EH (cell line): Measurements from ENCODE around the gene NXPH2.
"Not testable (repeated sequence)": the region's sequence is repeated elsewhere in the genome, so short reads cannot be mapped to it uniquely, and the experiment has no call there.

ENCODE experiments used
- DNase-seq: peaks from one replicate; pipeline ENCODE4 v3.0.0-alpha.2; 2015; ENCODE audit warnings: low read depth

The NXPH2 gene

DNA sequence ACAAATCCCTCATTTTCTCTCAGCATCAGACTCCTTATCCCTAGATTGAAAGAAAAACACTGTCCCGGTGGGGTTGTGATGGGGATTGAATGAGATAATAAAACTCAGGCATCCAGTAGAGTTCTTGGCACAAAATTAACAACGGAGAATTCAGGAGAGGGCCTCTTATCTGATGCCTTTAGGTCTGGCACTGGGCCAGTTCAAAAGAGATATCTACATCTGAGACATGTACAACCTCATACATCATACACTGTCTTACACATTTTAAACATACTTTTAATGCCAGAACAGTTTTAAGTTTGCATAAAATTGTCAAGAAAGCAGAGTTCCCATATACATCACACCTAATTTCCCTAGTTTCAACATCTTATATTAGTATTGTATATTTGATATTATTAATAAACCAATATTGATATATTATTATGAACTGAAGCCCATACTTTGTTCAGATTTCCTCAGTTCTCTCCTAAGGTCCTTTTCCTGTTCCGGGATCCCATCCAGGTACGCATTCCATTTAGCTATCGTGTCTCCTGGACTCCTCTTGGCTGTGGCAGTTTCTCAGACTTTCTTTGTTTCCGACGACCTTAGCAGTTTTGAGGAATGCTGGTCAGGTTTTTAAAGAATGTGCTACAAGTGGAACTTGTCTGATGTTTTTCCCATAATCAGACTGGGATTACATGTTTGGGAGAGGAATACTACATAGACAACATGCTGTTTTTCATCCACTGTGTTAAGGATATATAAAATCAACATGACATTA is 27.8 kb downstream of the NXPH2 start:
- DNase-seq: no peak

- DNase-seq: no peak
Measured at GRCh38 chr2:138744713-138745112, 35.5 kb downstream of the NXPH2 start.

DNA sequence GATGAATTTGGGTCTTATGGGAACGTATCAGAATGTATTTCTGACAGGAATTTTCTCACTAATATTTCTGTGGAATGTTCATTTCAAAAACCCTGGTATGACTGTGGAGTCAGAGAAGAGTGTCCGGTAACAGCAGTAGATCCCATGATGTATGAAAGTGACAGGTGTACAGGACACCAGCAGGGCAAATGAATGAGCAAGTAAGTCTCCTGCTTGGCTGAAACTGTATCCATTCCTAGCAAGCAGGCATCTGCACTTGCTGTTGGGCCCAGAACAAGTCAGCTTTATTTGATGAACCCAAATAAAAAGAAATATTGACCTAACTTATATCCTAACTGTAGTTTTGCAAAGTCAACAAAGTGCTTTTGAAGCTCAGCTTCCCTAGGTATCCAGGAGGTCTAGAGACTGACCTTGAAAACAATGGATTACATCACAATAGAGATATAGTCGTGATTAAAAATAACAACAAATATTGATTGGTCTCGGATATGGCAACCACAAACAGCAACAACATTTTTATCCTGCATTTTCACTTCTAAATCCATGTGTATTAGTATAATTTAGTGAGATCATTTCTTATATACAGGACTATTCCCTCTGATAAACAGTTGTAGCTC is 37.6 kb downstream of the NXPH2 start:
- DNase-seq: no peak

DNA sequence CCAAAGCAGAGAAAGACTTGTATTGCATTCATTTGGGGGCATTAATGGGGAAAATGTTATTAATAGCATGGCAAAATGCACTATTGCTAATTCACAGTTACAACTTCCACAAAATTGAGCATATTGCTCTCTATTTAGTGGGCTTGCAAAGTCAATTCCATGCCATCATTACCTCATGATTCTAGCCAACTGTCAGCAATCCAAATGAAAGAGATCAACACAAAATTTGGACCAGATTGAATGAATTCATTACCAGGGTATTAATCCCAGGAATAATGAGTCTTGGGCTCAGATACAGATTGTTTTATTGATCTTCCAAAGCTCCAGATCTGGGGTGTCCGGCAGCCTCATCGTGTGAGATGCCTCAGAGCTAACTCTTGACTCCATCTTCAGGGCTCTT is 38.3 kb downstream of the NXPH2 start:
- DNase-seq: no peak

DNA sequence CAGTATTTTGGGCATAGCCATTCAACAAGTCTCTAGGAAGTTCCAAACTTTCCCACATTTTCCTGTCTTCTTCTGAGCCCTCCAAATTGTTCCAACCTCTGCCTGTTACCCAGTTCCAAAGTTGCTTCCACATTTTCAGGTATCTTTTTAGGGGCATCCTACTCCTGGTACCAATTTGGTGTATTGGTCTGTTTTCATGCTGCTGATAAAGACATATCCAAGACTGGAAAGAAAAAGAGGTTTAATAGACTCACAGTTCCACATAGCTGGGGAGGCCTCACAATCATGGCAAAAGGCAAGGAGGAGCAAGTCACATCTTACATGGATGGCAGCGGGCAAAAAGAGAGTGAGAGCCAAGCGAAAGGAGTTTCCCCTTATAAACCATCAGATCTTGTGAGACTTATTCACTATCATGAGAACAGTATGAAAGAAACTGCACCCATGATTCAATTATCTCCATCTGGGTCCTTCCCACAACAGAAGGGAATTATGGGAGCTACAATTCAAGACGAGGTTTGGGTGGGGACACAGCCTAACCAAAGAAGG is 43.1 kb downstream of the NXPH2 start:
- DNase-seq: not testable (repeated sequence)

GRCh38 chr2:138732651-138733050 is 47.5 kb downstream of the NXPH2 start:
- no peak for DNase-seq

DNA sequence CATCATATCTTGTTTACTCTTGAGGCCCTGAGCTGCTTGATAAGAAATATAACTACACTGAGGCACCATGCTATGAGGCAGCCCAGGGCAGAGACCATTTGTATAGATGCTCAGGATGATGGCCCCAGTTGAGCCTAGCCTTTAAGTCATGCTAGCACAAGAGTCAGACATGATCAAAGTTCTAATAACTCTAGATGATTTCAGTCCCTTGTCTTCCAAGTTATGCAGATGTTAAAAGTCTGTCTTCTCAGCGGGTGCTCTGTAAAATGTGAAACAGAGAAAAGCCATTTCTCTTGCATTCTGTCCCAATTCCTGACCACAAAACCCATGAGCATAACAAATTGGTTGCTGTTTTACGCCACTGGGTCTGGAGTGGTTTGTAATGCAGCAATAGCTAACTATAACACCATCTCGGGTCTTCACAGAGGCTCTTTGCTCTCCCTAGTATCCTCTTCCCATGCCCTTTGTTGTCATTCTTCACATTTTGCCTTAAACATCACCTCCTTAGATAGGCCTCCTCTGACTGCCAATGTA is 49.6 kb downstream of the NXPH2 start:
- DNase-seq: no peak

DNA sequence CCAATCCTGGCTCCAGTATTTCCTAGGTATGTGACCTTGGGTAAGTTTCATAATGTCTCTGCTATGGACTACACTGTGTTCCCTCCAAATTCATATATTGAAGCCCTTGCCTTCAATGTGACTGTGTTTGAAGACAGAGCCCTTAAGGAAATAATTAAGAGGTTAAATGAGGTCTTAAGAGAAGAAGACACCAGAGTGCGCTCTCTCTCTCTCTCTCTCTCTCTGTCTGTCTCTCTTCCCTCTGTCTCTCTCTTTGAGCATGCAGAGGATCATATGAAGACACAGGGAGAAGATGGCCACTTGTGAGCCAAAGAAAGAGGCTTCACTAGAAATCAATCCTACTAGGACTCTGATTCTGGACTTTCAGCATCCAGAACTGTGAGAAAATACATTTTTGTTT is 52.2 kb downstream of the NXPH2 start:
- no peak for DNase-seq

- DNase-seq: no peak
Measured at GRCh38 chr2:138726681-138727080, 53.5 kb downstream of the NXPH2 start.

GRCh38 chr2:138724729-138725459 is 55.3 kb downstream of the NXPH2 start:
- no peak for DNase-seq

GRCh38 chr2:138724327-138724726 is 55.9 kb downstream of the NXPH2 start:
- no peak for DNase-seq

DNA sequence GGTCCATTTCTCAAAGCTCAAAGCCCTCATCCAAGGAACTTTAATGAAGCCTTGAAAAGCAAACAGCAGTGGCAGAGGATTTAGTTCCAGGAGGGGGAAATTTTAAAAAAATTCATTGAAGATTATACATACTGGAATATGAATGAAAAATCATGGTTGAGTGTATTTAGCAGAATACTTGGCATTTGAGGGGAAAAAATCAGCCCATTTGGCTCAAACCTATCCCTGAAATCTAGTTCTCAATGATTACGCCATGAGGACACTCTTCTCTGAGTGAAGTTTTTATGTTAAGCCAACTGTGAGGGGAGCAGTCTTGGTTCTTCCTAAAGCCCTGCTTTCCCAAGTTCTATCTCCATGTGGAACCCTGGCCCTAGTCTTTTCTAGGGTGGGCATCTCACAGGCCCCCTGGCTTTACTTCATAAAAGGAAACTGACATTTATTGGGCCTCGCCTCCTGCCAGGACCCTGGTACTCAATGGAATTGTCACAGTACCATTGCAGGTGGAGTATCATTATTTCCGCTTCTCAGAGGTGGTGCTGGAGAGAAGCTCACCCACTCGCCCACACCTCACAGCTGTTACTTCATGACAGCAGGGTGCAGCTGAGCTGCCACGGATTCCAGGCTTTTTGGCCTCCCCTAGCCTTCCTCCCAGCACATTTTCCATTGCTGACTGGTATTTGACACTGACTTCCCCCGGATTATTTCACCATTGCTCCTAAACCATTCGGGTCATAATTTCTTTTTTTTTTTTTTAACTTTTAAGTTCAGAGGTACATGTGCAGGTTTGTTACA is 56.8 kb downstream of the NXPH2 start:
- no peak for DNase-seq

DNA sequence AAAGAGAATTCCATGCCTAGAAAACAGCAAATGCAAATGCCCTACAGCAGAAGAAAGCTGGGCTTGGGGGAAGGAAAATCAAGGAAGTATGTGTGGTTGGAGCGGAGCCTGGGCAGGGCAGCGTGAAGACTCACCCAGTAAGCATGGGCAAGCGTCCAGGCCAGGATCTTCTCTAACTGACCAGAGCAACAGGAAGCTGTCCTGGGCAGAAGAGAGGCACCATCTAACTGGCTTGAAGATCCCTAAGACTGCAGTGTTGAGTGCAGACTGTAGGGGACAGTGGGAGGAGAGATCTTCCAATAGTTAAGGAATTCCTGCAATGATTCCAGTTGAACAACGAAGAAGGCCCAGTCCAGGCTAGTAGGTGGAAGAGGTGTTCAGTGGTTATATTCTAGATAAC is 57.9 kb downstream of the NXPH2 start:
- DNase-seq: peak; percentile 14

DNA sequence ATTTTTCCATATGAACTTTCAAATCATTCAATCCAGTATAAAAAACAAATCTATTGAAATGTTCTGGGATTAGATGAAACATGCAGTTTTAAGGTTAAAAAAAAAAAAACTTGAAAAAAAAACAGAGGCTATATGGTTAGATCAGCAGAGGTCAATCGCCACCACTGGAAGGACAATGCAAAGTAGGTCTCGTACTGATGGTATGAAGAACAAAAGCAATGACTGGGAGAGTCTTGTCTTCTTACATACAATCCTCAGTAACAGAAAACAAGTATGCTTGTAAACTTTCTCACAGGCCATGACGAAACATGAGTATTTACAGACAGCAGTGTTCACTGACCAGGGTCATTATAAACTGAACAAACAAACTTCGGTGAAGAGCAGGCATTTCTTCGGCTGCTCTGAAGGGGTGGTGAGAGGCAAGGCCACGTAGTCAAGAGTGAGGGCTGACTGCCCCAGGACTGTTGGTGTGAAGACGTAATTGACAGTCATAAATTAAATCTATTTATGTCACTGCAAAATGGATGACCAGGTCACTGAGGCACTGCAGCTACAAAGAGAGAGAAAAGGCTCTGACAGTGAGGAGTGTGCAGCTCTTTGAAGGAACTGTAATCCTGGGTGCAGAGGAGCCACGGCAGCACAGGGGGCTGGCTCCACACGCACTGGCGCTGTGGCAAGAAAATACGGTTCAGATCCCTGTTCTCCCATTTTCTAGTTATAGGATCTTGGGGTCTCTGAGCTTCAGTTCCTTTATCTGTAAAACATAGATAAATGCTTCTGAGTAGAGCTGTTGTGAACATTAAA is 60.0 kb downstream of the NXPH2 start:
- DNase-seq: no peak

GRCh38 chr2:138718405-138718804 is 61.8 kb downstream of the NXPH2 start:
- no peak for DNase-seq

DNA sequence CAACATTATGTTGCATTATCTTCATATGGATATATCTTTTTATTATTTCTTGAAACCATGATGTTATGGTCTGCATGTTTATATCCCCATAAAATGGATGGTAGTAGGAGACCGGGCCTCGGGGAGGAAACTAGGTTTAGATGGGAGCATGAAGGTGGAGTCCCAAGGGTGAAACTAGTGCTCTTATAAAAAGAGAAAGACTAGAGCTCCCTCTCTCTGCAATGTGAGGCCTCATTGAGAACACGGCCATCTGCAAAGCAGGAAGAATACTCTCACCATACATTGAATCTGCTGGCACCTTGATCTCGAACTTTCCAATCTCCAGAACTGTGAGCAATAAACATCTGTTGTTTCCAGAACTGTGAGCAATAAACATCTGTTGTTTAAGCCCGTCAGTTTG is 64.0 kb downstream of the NXPH2 start:
- no peak for DNase-seq

GRCh38 chr2:138713504-138713903 is 66.7 kb downstream of the NXPH2 start:
- DNase-seq: no peak

GRCh38 chr2:138713069-138713496 is 67.1 kb downstream of the NXPH2 start:
- no peak for DNase-seq

GRCh38 chr2:138712212-138712979 is 67.8 kb downstream of the NXPH2 start:
- DNase-seq: peak; percentile 11

- DNase-seq: no peak
Measured at GRCh38 chr2:138711812-138712211, 68.4 kb downstream of the NXPH2 start.
